SIG-M5 treated with dmso at 0.1 percent for 504 hours (cell line): Measurements from ENCODE around the gene SCFD1.
"Not testable (repeated sequence)": the region's sequence is repeated elsewhere in the genome, so short reads cannot be mapped to it uniquely, and the experiment has no call there.

ENCODE experiments used
- DNase-seq: peaks from one replicate; lab custom pipeline; 2025; ENCODE audit not compliant: unreplicated experiment; lab: John Stamatoyannopoulos, UW

The SCFD1 gene

GRCh38 chr14:30658645-30659044, 36.5 kb downstream of the SCFD1 start:
- DNase-seq, result no peak

- no peak for DNase-seq
These were observed 47.5 kb downstream of the SCFD1 start for GRCh38 chr14:30669594-30669993.

GRCh38 chr14:30673071-30673470, 51.0 kb downstream of the SCFD1 start:
- DNase-seq, result no peak

GRCh38 chr14:30678926-30679431, 56.9 kb downstream of the SCFD1 start:
- DNase-seq, result no peak

GRCh38 chr14:30680036-30680435, 57.9 kb downstream of the SCFD1 start:
- DNase-seq, result no peak

GRCh38 chr14:30680776-30681175, 58.7 kb downstream of the SCFD1 start:
- not testable (repeated sequence) for DNase-seq

- peak; percentile 12 for DNase-seq
These were observed 59.7 kb downstream of the SCFD1 start for GRCh38 chr14:30681752-30682355.

GRCh38 chr14:30690487-30691355, 68.6 kb downstream of the SCFD1 start:
- DNase-seq, result not testable (repeated sequence)

GRCh38 chr14:30691751-30692398, 69.8 kb downstream of the SCFD1 start:
- DNase-seq, result no peak

GRCh38 chr14:30692669-30693068, 70.5 kb downstream of the SCFD1 start:
- no peak for DNase-seq

GRCh38 chr14:30698463-30698862, 76.3 kb downstream of the SCFD1 start:
- DNase-seq, result no peak

- DNase-seq, result no peak
These were observed 84.6 kb downstream of the SCFD1 start for GRCh38 chr14:30706704-30707103.

- DNase-seq, result no peak
These were observed 86.0 kb downstream of the SCFD1 start for GRCh38 chr14:30708157-30708556.

GRCh38 chr14:30709201-30709600, 87.1 kb downstream of the SCFD1 start:
- no peak for DNase-seq

- no peak for DNase-seq
These were observed 88.8 kb downstream of the SCFD1 start for GRCh38 chr14:30710876-30711275.

GRCh38 chr14:30719137-30719536, 97.0 kb downstream of the SCFD1 start:
- DNase-seq, result no peak

GRCh38 chr14:30725763-30726162, 103.6 kb downstream of the SCFD1 start:
- no peak for DNase-seq

GRCh38 chr14:30728471-30728870, 106.4 kb downstream of the SCFD1 start:
- DNase-seq, result no peak

- no peak for DNase-seq
These were observed 115.8 kb downstream of the SCFD1 start for GRCh38 chr14:30737916-30738315.

- DNase-seq, result no peak
These were observed 116.9 kb downstream of the SCFD1 start for GRCh38 chr14:30738978-30739377.

GRCh38 chr14:30748343-30748742, 126.2 kb downstream of the SCFD1 start:
- DNase-seq, result no peak
